ENCODE data around the gene CREB5. TPM values are rescaled to one million over a fixed set of nuclear protein-coding genes. Genes with fewer than 3 reads are reported as not detected.

Gene CREB5
- total and polyA plus RNA-seq, 2 of the 8 experiments (the other 6 are each of a cell fraction or from before 2014, with no cell fraction given) = 2.4 to 2.7 TPM

DNA sequence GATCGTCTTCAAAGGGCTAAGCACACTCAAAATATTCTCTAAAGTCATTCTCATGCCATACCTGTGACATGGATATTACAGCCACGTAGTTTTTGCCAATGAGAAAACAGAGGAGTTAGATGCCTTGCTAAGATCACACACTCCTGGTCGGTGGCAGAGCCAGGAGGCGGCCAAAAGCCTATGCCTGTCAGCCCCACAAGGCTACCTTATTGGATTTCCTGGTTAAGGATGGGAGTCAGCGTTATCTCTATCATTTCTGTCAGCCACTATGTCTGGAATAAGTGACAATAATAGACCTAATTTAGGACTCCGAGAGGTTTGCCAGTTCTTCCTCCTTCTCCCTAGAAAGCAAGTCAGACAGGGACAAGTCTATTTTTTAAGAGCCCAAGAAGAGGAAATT lies 295.0 kb downstream of the CREB5 start:
- Histone ChIP-seq H3K4ac (replicated peaks; ENCODE audit: insufficient read length, low read depth, low read length) (no peak overlapping the region), H3K27me3 (replicated peaks in 1 of 4; ENCODE audit: control insufficient read depth in 3 of 4, extremely low read depth in 1 of 4, insufficient read depth in 3 of 4, low read length in 3 of 4) (no peaks in the 10 kb centered on the region), H3K23ac (ENCODE audit: insufficient read length) (no peak overlapping the region), H3K9me3 (ENCODE audit: insufficient read depth in 2 of 2, low read depth in 1 of 2, low read length in 1 of 2) (no peaks in the 10 kb centered on the region), H3K27ac (ENCODE audit: low read depth, low read length) (no peak overlapping the region), H3K18ac (ENCODE audit: extremely low read depth, low read length) (no peak overlapping the region), H3K23me2 (ENCODE audit: low read depth, low read length) (no peaks in the 10 kb centered on the region), H3K4me2 (ENCODE audit: insufficient read depth in 1 of 2, low read depth in 2 of 2, low read length in 2 of 2) (no peak overlapping the region), H2BK5ac (ENCODE audit: low read depth, low read length) (no peak overlapping the region), H3K4me1 (replicated peaks in 1 of 4; ENCODE audit: control insufficient read depth in 3 of 4, insufficient read depth in 4 of 4, low read length in 3 of 4) (peaks cover 0 to 9% (median 5%) of the 10 kb centered on the region in 4 experiments; a peak in 3 of 7 replicates), H3K4me3 (ENCODE audit: extremely low read depth in 1 of 4, insufficient read depth in 2 of 4, low read depth in 3 of 4, low read length in 4 of 4) (no peak overlapping the region), H3K36me3 (ENCODE audit: control insufficient read depth in 2 of 4, insufficient read depth in 4 of 4, low read length in 3 of 4) (no peaks in the 10 kb centered on the region; a peak in 1 of 8 replicates), H2AK5ac (ENCODE audit: low read depth, low read length) (no peak overlapping the region), H2BK15ac (ENCODE audit: low read length) (no peak overlapping the region), H3K56ac (replicated peaks; ENCODE audit: insufficient read length, low read depth, low read length) (no peak overlapping the region), H4K5ac (ENCODE audit: insufficient read length, low read depth, low read length) (no peak overlapping the region), H2BK120ac (replicated peaks; ENCODE audit: low read depth, low read length) (no peak overlapping the region), H3K79me2 (ENCODE audit: control insufficient read depth in 1 of 2, insufficient read depth in 2 of 2, low read length in 2 of 2) (no peaks in the 10 kb centered on the region), H2BK12ac (ENCODE audit: low read depth, low read length) (no peak overlapping the region), H4K91ac (replicated peaks; ENCODE audit: insufficient read length, low read length) (no peak overlapping the region), H4K20me1 (replicated peaks in 1 of 2; ENCODE audit: control insufficient read depth in 1 of 2, insufficient read depth in 2 of 2, low read length in 2 of 2) (no peaks in the 10 kb centered on the region), H3K14ac (ENCODE audit: insufficient read length) (no peak overlapping the region), H2BK20ac (ENCODE audit: low read length) (no peak overlapping the region), H3K9ac (replicated peaks in 1 of 4; ENCODE audit: extremely low read depth in 1 of 4, low read depth in 3 of 4, low read length in 3 of 4) (no peak overlapping the region), H2AFZ (ENCODE audit: low read length) (no peak overlapping the region), H3K79me1 (ENCODE audit: low read depth, low read length) (no peaks in the 10 kb centered on the region), H4K8ac (ENCODE audit: extremely low read depth, insufficient read depth, low read length) (no peak overlapping the region)
- POLR2A ChIA-PET (ENCODE audit: partially characterized antibody) = no interaction called here
- CTCF ChIA-PET (ENCODE audit: partially characterized antibody) = interaction anchor here (0.6 to 1.1 kb wide), 2 partner anchors 23 to 148 kb away, joined by 3 to 4 read pairs; no protein-coding TSS in a partner anchor
- TF ChIP-seq SP1 (IDR thresholded peaks at IDR 0.05; ENCODE audit: low read depth, low read length) = no peak
- TF ChIP-seq, protein P1, sequence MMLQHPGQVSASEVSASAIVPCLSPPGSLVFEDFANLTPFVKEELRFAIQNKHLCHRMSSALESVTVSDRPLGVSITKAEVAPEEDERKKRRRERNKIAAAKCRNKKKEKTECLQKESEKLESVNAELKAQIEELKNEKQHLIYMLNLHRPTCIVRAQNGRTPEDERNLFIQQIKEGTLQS (IDR thresholded peaks at IDR 0.05; ENCODE audit: insufficient read depth, low read depth, low read length) = no peak
- no peak for TF ChIP-seq SIN3A (conservative IDR thresholded peaks at IDR 0.05 in 1 of 2, IDR thresholded peaks at IDR 0.05 in 1 of 2; ENCODE audit: low read depth in 1 of 2, low read length in 2 of 2)
- TF ChIP-seq SP4 (IDR thresholded peaks at IDR 0.05; ENCODE audit: low read length) = no peak
- no peak for DNase-seq (ENCODE audit: low read depth in 1 of 2, low spot score in 2 of 2)
- no peak for FAIRE-seq
- WGBS, 2 experiments (ENCODE audit: extremely low coverage in 1 of 2, insufficient coverage in 1 of 2, insufficient read length in 1 of 2, insufficient replicate concordance in 2 of 2, low coverage in 1 of 2, low lambda C conversion rate in 2 of 2, missing lambda C conversion rate in 1 of 2) = 79% methylated on average over 6 of the region's 6 CpGs; no CpG with 5 or more reads in 1 of the 2 experiments
